ENCODE measurements around the gene ADAMTSL4.

- TF ChIP-seq CTCF (IDR thresholded peaks at IDR 0.05) (no peak), POLR2A (IDR thresholded peaks at IDR 0.05) (no peak)
Measured at GRCh38 chr1:150554086-150554452, 4.9 kb downstream of the ADAMTSL4 start.
